ENCODE measurements around the gene ATG16L1.

DNA sequence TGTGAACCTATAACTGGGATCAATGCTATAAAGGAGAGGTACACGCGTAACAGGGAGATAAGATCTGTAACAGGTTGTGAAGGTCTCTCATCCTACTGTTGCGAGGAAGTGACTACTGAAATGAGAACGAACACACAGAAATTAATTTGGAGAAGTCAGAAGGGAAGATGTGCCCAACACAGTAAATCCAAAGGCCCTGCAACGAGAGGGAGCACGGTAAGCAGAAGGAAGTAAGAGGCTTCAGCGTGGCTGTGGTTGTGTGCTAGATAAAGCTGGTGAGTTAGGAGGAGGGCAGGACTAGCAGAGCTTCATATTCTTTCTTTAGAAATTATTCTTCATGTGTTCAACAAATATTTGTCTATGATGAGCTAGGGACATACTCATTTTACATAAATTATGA lies 2.5 kb upstream of the ATG16L1 start:
- TF ChIP-seq, protein P1, sequence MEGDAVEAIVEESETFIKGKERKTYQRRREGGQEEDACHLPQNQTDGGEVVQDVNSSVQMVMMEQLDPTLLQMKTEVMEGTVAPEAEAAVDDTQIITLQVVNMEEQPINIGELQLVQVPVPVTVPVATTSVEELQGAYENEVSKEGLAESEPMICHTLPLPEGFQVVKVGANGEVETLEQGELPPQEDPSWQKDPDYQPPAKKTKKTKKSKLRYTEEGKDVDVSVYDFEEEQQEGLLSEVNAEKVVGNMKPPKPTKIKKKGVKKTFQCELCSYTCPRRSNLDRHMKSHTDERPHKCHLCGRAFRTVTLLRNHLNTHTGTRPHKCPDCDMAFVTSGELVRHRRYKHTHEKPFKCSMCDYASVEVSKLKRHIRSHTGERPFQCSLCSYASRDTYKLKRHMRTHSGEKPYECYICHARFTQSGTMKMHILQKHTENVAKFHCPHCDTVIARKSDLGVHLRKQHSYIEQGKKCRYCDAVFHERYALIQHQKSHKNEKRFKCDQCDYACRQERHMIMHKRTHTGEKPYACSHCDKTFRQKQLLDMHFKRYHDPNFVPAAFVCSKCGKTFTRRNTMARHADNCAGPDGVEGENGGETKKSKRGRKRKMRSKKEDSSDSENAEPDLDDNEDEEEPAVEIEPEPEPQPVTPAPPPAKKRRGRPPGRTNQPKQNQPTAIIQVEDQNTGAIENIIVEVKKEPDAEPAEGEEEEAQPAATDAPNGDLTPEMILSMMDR (IDR thresholded peaks at IDR 0.05): no peak
- TF ChIP-seq ZFX (IDR thresholded peaks at IDR 0.05; ENCODE audit: borderline replicate concordance): no peak
